ENCODE data around the gene TPCN2. TPM values are rescaled to one million over a fixed set of nuclear protein-coding genes. Genes with fewer than 3 reads are reported as not detected.

The TPCN2 gene
- total and polyA plus RNA-seq, 9 of the 15 experiments (the other 6 are each of a cell fraction or from before 2014, with no cell fraction given) = 0.66 to 10.2 (median 4.6) TPM

DNA sequence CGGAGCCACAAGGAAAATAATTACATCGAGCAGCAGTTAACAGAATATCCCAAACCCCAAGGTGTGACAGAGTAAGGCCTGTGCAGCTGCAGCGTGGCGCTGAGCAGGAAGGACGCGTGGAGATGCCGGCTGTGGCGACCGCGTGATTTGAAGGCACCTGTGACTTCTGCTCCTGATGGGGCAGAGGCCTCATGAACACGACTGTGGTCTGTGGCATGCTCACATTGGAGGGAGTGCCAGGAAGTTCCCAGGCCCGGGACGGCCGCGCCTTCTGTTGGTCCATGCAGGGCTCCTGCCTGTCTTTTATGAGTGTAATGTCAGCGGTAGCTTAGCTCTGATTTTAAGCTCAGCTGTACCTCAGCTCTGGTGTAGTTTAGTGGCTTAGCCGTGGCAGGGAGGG lies 50.4 kb downstream of the TPCN2 start:
- Histone ChIP-seq H3K4me1 (replicated peaks in 1 of 2; ENCODE audit: control insufficient read depth in 2 of 2, insufficient read depth in 2 of 2, low read length in 2 of 2) (peaks cover 0 to 15% of the 10 kb centered on the region in 2 experiments; a peak in 2 of 5 replicates), H3K9me3 (replicated peaks; ENCODE audit: control insufficient read depth, insufficient read depth, low read depth, low read length) (no peaks in the 10 kb centered on the region), H3K4me3 (no peak overlapping the region), H3K27ac (ENCODE audit: extremely low read depth, low read depth, low read length) (no peak overlapping the region), H4K20me1 (replicated peaks; ENCODE audit: control insufficient read depth, insufficient read depth, low read length) (peaks cover 11% of the 10 kb centered on the region), H3K36me3 (ENCODE audit: control insufficient read depth, insufficient read depth, low read length) (no peaks in the 10 kb centered on the region), H3K9me1 (ENCODE audit: control insufficient read depth, insufficient read depth, low read length) (no peaks in the 10 kb centered on the region), H2AFZ (ENCODE audit: low read depth, low read length) (no peak overlapping the region), H3K79me2 (ENCODE audit: control insufficient read depth, insufficient read depth, low read length) (no peaks in the 10 kb centered on the region), H3K9ac (ENCODE audit: insufficient read depth in 1 of 2, low read depth in 2 of 2, low read length in 2 of 2) (no peak overlapping the region), H3K27me3 (ENCODE audit: control insufficient read depth in 2 of 2, insufficient read depth in 2 of 2, low read length in 2 of 2) (peaks cover 6 to 82% of the 10 kb centered on the region in 2 experiments; a peak in 4 of 5 replicates), H3K4me2 (ENCODE audit: insufficient read depth, low read length) (no peak overlapping the region)
- WGBS (ENCODE audit: insufficient coverage, low coverage, missing lambda C conversion rate) = 28% methylated on average over 17 of the region's 17 CpGs
- POLR2A ChIA-PET = interaction anchor here (0.6 to 1.1 kb wide), 2 partner anchors 172 to 579 kb away, joined by 3 read pairs; no protein-coding TSS in a partner anchor
- ATAC-seq (no peak), DNase-seq (ENCODE audit: extremely low read depth in 1 of 4, low spot score in 3 of 4) (no peak), FAIRE-seq (no peak)
- in situ Hi-C loops (cut with MboI) = no loop called here
- CTCF ChIA-PET (ENCODE audit: low intra/inter-chr PET ratio) = no interaction called here
- TF ChIP-seq MYC (IDR thresholded peaks at IDR 0.05; ENCODE audit: low read depth, low read length) (no peak), MYC (CRISPR knock-in tag; IDR thresholded peaks at IDR 0.05; ENCODE audit: borderline replicate concordance, low read depth) (no peak), KLF1 (tag; IDR thresholded peaks at IDR 0.05) (no peak), XRCC3 (IDR thresholded peaks at IDR 0.05) (no peak), ZBTB1 (CRISPR knock-in tag; IDR thresholded peaks at IDR 0.05; ENCODE audit: borderline replicate concordance, low read depth) (no peak), STAT5A (IDR thresholded peaks at IDR 0.05; ENCODE audit: borderline replicate concordance, low read length) (no peak), ZNF551 (CRISPR knock-in tag; IDR thresholded peaks at IDR 0.05) (no peak), ZEB2 (IDR thresholded peaks at IDR 0.05) (no peak), CXXC5 (CRISPR knock-in tag; IDR thresholded peaks at IDR 0.05) (no peak), HNRNPH1 (optimal IDR thresholded peaks at IDR 0.05; ENCODE audit: low read depth, low read length) (no peak), ZSCAN29 (IDR thresholded peaks at IDR 0.05) (no peak)
- TF ChIP-seq, protein P1, sequence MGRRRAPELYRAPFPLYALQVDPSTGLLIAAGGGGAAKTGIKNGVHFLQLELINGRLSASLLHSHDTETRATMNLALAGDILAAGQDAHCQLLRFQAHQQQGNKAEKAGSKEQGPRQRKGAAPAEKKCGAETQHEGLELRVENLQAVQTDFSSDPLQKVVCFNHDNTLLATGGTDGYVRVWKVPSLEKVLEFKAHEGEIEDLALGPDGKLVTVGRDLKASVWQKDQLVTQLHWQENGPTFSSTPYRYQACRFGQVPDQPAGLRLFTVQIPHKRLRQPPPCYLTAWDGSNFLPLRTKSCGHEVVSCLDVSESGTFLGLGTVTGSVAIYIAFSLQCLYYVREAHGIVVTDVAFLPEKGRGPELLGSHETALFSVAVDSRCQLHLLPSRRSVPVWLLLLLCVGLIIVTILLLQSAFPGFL (CRISPR knock-in tag; IDR thresholded peaks at IDR 0.05) = no peak
- no TSS peak for BruUV-seq (replicated peaks)
- intact Hi-C loops (cut with micrococcal nuclease) = no loop called here

Data from K562 (cell line).